ENCODE data around the gene CDK6.
A peak's percentile ranks its signal among the peaks of the same experiment; 100 is the strongest.

Gene CDK6

DNA sequence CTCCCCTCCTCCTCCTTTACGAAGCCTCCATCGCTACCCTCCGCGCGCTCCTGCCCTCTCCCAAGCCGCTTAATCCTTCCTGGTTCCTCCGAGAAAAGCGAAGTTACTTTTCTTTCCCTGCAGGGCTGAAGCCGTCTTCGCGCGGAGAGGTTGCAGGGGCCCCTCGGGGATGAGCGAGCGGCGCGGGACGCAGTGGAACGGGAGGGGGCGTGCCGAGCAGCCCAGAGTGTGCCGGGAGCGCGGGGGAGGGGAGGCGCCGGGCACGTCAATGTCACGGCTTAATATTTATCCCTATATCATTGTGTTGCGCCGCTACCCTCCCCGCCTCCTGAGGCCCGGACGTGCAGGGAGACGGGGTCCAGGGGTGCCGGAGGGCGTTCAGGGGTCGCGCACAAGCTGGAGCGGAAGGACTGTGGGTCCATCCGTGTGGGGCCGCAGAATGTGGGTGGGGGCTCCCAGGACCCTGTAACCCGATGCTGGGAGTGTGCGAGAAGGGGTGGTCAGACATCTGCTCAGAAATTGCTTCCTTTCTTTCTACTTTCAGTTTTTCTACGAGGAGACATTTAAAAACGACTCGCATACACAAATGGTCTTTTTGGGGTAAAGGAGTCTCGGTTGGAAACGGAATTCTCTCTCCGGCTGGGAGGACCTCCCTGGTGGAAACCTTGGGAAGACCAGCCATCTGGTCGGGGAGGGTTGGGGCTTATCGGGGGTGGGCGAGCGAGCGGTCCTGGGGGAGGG lies 2.4 kb downstream of the CDK6 start:
- Histone ChIP-seq H3K27ac (ENCODE audit: insufficient read depth in 1 of 2, low read depth in 1 of 2, low read length in 2 of 2, poor library complexity in 1 of 2, severe bottlenecking in 2 of 2) (peak overlapping the region; percentile 86 to 95), H3K4me3 (ENCODE audit: control insufficient read depth in 1 of 7, extremely low read depth in 1 of 7, insufficient read depth in 4 of 7, low read depth in 2 of 7, low read length in 6 of 7) (peak overlapping the region; percentile 79 to 100 (median 97)), H3K4me1 (ENCODE audit: control extremely low read depth in 1 of 4, control insufficient read depth in 4 of 4, insufficient read depth in 4 of 4, low read length in 3 of 4) (peaks cover 22 to 51% (median 45%) of the 10 kb centered on the region in 4 experiments), H3K9me3 (ENCODE audit: control extremely low read depth in 1 of 5, control insufficient read depth in 4 of 5, insufficient read depth in 2 of 5, low read depth in 1 of 5, low read length in 4 of 5) (no peaks in the 10 kb centered on the region), H3K27me3 (replicated peaks in 2 of 5; ENCODE audit: control insufficient read depth in 4 of 5, insufficient read depth in 5 of 5, low read length in 4 of 5) (no peaks in the 10 kb centered on the region), H3K36me3 (ENCODE audit: control insufficient read depth in 4 of 4, insufficient read depth in 4 of 4, low read length in 3 of 4) (peaks cover 0 to 46% (median 34%) of the 10 kb centered on the region in 4 experiments)
- ChIA-PET POLR2A (interaction anchor here (0.6 to 2.6 kb wide), 8 partner anchors 31 to 213 kb away, joined by 3 to 21 read pairs (median 4); no protein-coding TSS in a partner anchor), CTCF (interaction anchor here (0.9 to 5.2 kb wide), 15 partner anchors 8 to 224 kb away, joined by 3 to 51 read pairs (median 5); no protein-coding TSS in a partner anchor)
- 0% methylated on average over 39 of the region's 54 CpGs for WGBS (ENCODE audit: insufficient coverage)
- peak; percentile 87 to 93 (median 92) for DNase-seq

GRCh38 chr7:92833024-92833765 lies 3.2 kb downstream of the CDK6 start:
- Histone ChIP-seq H3K36me3 (ENCODE audit: control insufficient read depth in 4 of 4, insufficient read depth in 4 of 4, low read length in 3 of 4) (peaks cover 0 to 52% (median 35%) of the 10 kb centered on the region in 4 experiments), H3K9me3 (ENCODE audit: control extremely low read depth in 1 of 5, control insufficient read depth in 4 of 5, insufficient read depth in 2 of 5, low read depth in 1 of 5, low read length in 4 of 5) (no peaks in the 10 kb centered on the region), H3K4me3 (ENCODE audit: control insufficient read depth in 1 of 7, extremely low read depth in 1 of 7, insufficient read depth in 4 of 7, low read depth in 2 of 7, low read length in 6 of 7) (peak overlapping the region; percentile 79 to 100 (median 97)), H3K4me1 (ENCODE audit: control extremely low read depth in 1 of 4, control insufficient read depth in 4 of 4, insufficient read depth in 4 of 4, low read length in 3 of 4) (peaks cover 24 to 51% (median 47%) of the 10 kb centered on the region in 4 experiments), H3K27ac (ENCODE audit: insufficient read depth in 1 of 2, low read depth in 1 of 2, low read length in 2 of 2, poor library complexity in 1 of 2, severe bottlenecking in 2 of 2) (peak overlapping the region; percentile 86 to 95), H3K27me3 (replicated peaks in 2 of 5; ENCODE audit: control insufficient read depth in 4 of 5, insufficient read depth in 5 of 5, low read length in 4 of 5) (no peaks in the 10 kb centered on the region)
- POLR2A ChIA-PET = interaction anchor here (0.9 to 2.6 kb wide), 8 partner anchors 18 to 212 kb away, joined by 3 to 21 read pairs (median 4); no protein-coding TSS in a partner anchor
- peak; percentile 85 to 94 (median 92) for DNase-seq
- CTCF ChIA-PET = interaction anchor here (0.6 to 5.2 kb wide), 29 partner anchors 9 to 225 kb away, joined by 3 to 51 read pairs (median 3); no protein-coding TSS in a partner anchor
- WGBS (ENCODE audit: insufficient coverage) = 0% methylated on average over 75 of the region's 83 CpGs

GRCh38 chr7:92832534-92833023 lies 3.8 kb downstream of the CDK6 start:
- Histone ChIP-seq H3K4me3 (ENCODE audit: control insufficient read depth in 1 of 7, extremely low read depth in 1 of 7, insufficient read depth in 4 of 7, low read depth in 2 of 7, low read length in 6 of 7) (peak overlapping the region; percentile 79 to 100 (median 97)), H3K36me3 (ENCODE audit: control insufficient read depth in 4 of 4, insufficient read depth in 4 of 4, low read length in 3 of 4) (peaks cover 0 to 54% (median 36%) of the 10 kb centered on the region in 4 experiments), H3K9me3 (ENCODE audit: control extremely low read depth in 1 of 5, control insufficient read depth in 4 of 5, insufficient read depth in 2 of 5, low read depth in 1 of 5, low read length in 4 of 5) (no peaks in the 10 kb centered on the region), H3K27me3 (replicated peaks in 2 of 5; ENCODE audit: control insufficient read depth in 4 of 5, insufficient read depth in 5 of 5, low read length in 4 of 5) (no peaks in the 10 kb centered on the region), H3K27ac (ENCODE audit: insufficient read depth in 1 of 2, low read depth in 1 of 2, low read length in 2 of 2, poor library complexity in 1 of 2, severe bottlenecking in 2 of 2) (peak overlapping the region; percentile 86 to 95), H3K4me1 (ENCODE audit: control extremely low read depth in 1 of 4, control insufficient read depth in 4 of 4, insufficient read depth in 4 of 4, low read length in 3 of 4) (peaks cover 26 to 57% (median 47%) of the 10 kb centered on the region in 4 experiments)
- peak in 1 of 3 donors; percentile 28 for DNase-seq
- CTCF ChIA-PET = interaction anchor here (0.6 to 5.2 kb wide), 30 partner anchors 10 to 225 kb away, joined by 3 to 51 read pairs (median 4); no protein-coding TSS in a partner anchor
- POLR2A ChIA-PET = interaction anchor here (1.2 to 2.6 kb wide), 7 partner anchors 17 to 211 kb away, joined by 3 to 21 read pairs (median 4); no protein-coding TSS in a partner anchor
- WGBS (ENCODE audit: insufficient coverage) = 1% methylated on average over 18 of the region's 18 CpGs

DNA sequence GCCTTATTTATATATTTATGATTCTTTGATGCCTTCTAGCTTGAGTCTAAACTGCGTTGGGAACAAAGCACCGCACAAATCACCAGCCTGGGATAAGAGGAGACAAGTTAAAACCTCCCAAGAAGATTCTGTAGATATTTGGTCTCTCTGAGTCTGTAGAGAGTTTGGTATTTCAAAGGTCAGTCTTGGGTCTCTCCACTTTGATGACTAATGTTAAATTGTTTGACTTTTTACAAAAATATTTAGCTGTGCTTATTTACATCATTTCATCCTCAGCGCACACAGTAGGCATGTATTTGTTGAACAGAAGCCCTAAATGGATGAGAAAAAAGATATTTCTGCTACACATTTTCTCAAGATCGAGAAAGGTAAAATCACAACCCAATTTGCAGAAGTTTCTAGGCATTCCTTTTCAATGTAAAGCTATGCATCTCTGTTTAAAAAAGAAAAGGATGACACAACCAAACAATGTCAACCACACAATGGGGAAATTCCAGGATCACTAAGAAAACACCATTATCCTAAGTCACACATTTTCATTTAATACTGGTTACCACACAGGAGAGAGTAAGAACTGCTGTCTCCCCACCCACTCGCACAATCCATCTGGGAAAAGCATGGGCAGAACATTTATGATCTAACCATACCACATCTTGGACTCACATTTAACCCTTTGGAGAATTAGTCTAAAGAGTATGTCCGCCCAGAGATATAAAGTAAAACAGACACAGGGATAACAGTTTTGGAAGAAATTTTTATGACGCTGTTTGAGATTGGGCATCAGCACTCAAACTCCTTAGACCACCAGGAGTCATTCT lies 4.4 kb downstream of the CDK6 start:
- Histone ChIP-seq H3K9me3 (ENCODE audit: control extremely low read depth in 1 of 5, control insufficient read depth in 4 of 5, insufficient read depth in 2 of 5, low read depth in 1 of 5, low read length in 4 of 5) (no peaks in the 10 kb centered on the region), H3K27me3 (replicated peaks in 2 of 5; ENCODE audit: control insufficient read depth in 4 of 5, insufficient read depth in 5 of 5, low read length in 4 of 5) (no peaks in the 10 kb centered on the region), H3K4me1 (ENCODE audit: control extremely low read depth in 1 of 4, control insufficient read depth in 4 of 4, insufficient read depth in 4 of 4, low read length in 3 of 4) (peaks cover 32 to 63% (median 50%) of the 10 kb centered on the region in 4 experiments), H3K27ac (ENCODE audit: insufficient read depth in 1 of 2, low read depth in 1 of 2, low read length in 2 of 2, poor library complexity in 1 of 2, severe bottlenecking in 2 of 2) (peak overlapping the region; percentile 86 to 95), H3K4me3 (ENCODE audit: control insufficient read depth in 1 of 7, extremely low read depth in 1 of 7, insufficient read depth in 4 of 7, low read depth in 2 of 7, low read length in 6 of 7) (peak overlapping the region in 6 of 7 experiments; percentile 81 to 100 (median 98)), H3K36me3 (ENCODE audit: control insufficient read depth in 4 of 4, insufficient read depth in 4 of 4, low read length in 3 of 4) (peaks cover 0 to 59% (median 39%) of the 10 kb centered on the region in 4 experiments)
- CTCF ChIA-PET = interaction anchor here (0.8 to 5.2 kb wide), 20 partner anchors 9 to 222 kb away, joined by 3 to 51 read pairs (median 4); no protein-coding TSS in a partner anchor
- 20% methylated on average over 1 of the region's 7 CpGs for WGBS (ENCODE audit: insufficient coverage)
- DNase-seq = peak in 2 of 3 donors; percentile 71 to 74
- POLR2A ChIA-PET = interaction anchor here (0.8 to 2.0 kb wide), 5 partner anchors 17 to 198 kb away, joined by 3 to 12 read pairs (median 3); no protein-coding TSS in a partner anchor

GRCh38 chr7:92830532-92831110 lies 5.8 kb downstream of the CDK6 start:
- ChIA-PET POLR2A (interaction anchor here (2.0 kb wide), 1 partner anchor 75 kb away, joined by 12 read pairs; no protein-coding TSS in a partner anchor), CTCF (interaction anchor here (0.7 to 5.2 kb wide), 15 partner anchors 9 to 214 kb away, joined by 3 to 27 read pairs (median 5); no protein-coding TSS in a partner anchor)
- H3K36me3 ChIP-seq (ENCODE audit: control insufficient read depth in 4 of 4, insufficient read depth in 4 of 4, low read length in 3 of 4) = peaks cover 0 to 65% (median 44%) of the 10 kb centered on the region in 4 experiments
- H3K27me3 ChIP-seq (replicated peaks in 2 of 5; ENCODE audit: control insufficient read depth in 4 of 5, insufficient read depth in 5 of 5, low read length in 4 of 5) = no peaks in the 10 kb centered on the region
- peak; percentile 33 to 70 (median 66) for DNase-seq
- WGBS (ENCODE audit: insufficient coverage) = 38% methylated on average over 1 of the region's 6 CpGs
- H3K4me3 ChIP-seq (ENCODE audit: control insufficient read depth in 1 of 7, extremely low read depth in 1 of 7, insufficient read depth in 4 of 7, low read depth in 2 of 7, low read length in 6 of 7) = peak overlapping the region in 6 of 7 experiments; percentile 81 to 100 (median 98)
- peaks cover 43 to 73% (median 61%) of the 10 kb centered on the region in 4 experiments for H3K4me1 ChIP-seq (ENCODE audit: control extremely low read depth in 1 of 4, control insufficient read depth in 4 of 4, insufficient read depth in 4 of 4, low read length in 3 of 4)
- H3K9me3 ChIP-seq (ENCODE audit: control extremely low read depth in 1 of 5, control insufficient read depth in 4 of 5, insufficient read depth in 2 of 5, low read depth in 1 of 5, low read length in 4 of 5) = no peaks in the 10 kb centered on the region
- peak overlapping the region; percentile 86 to 95 for H3K27ac ChIP-seq (ENCODE audit: insufficient read depth in 1 of 2, low read depth in 1 of 2, low read length in 2 of 2, poor library complexity in 1 of 2, severe bottlenecking in 2 of 2)

Data from common myeloid progenitor, CD34-positive (primary cell).